IPS-20b (cell line): ENCODE measurements around the gene NRL.
"Not testable (repeated sequence)": the region's sequence is repeated elsewhere in the genome, so short reads cannot be mapped to it uniquely, and the experiment has no call there.

Experiments used
- H3K27ac ChIP-seq: one replicate; pipeline ENCODE4 v1.5.1; 2013; ENCODE audit warnings: low read length
- H3K27me3 ChIP-seq: 2 replicates; pipeline ENCODE4 v1.6.1; 2013; ENCODE audit warnings: mild to moderate bottlenecking, low read length, inconsistent platforms; ENCODE audit not compliant: insufficient read depth
- H3K36me3 ChIP-seq: 2 replicates; pipeline ENCODE4 v1.6.1; 2013; ENCODE audit warnings: low read depth, mild to moderate bottlenecking, inconsistent platforms, low read length, moderate library complexity; ENCODE audit not compliant: insufficient read depth
- H3K4me1 ChIP-seq: 2 replicates; pipeline ENCODE4 v1.6.1; 2013; ENCODE audit warnings: mild to moderate bottlenecking, control low read depth, inconsistent platforms, low read length, moderate library complexity; ENCODE audit not compliant: insufficient read depth
- H3K4me3 ChIP-seq: 2 replicates; pipeline ENCODE4 v1.5.1; 2013; ENCODE audit warnings: mild to moderate bottlenecking, low read length, inconsistent platforms
- H3K9ac ChIP-seq: 2 replicates; pipeline ENCODE4 v1.6.1; 2013; ENCODE audit warnings: low read depth, mild to moderate bottlenecking, inconsistent platforms, low read length, moderate library complexity
- H3K9me3 ChIP-seq: 2 replicates; pipeline ENCODE4 v1.6.1; 2013; ENCODE audit warnings: mild to moderate bottlenecking, low read depth, low read length, inconsistent platforms; ENCODE audit not compliant: insufficient read depth

NRL gene

DNA sequence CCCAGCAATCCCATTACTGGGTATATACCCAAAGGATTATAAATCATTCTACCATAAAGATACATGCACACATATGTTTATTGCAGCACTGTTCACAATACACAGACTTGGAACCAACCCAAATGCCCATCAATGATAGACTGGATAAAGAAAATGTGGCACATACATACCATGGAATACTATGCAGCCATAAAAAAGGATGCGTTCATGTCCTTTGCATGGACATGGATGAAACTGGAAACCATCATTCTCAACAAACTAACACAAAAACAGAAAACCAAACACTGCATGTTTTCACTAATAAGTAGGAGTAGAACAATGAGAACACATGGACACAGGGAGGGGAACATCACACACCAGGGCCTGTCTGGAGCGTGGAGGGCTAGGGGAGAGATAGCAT is 83.4 kb downstream of the NRL start:
- H3K27ac ChIP-seq, H3K4me3 ChIP-seq, H3K9me3 ChIP-seq, H3K36me3 ChIP-seq, H3K4me1 ChIP-seq, H3K9ac ChIP-seq, H3K27me3 ChIP-seq: not testable (repeated sequence)

DNA sequence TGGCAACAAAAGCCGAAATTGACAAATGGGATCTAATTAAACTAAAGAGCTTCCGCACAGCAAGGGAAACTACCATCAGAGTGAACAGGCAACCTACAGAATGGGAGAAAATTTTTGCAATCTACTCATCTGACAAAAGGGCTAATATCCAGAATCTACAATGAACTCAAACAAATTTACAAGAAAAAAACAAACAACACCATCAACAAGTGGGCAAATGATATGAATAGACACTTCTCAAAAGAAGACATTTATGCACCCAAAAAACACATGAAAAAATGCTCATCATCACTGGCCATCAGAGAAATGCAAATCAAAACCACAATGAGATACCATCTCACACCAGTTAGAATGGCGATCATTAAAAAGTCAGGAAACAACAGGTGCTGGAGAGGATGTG is 85.1 kb downstream of the NRL start:
- H3K27me3 ChIP-seq, H3K9me3 ChIP-seq, H3K36me3 ChIP-seq, H3K4me1 ChIP-seq, H3K9ac ChIP-seq, H3K4me3 ChIP-seq, H3K27ac ChIP-seq: not testable (repeated sequence)
